ENCODE results near the gene SAMD10. TPM values are rescaled to one million over a fixed set of nuclear protein-coding genes. Genes with fewer than 3 reads are reported as not detected.

The SAMD10 gene
- total and polyA plus RNA-seq, 10 of the 15 experiments (the other 5 are each of a cell fraction or from before 2014, with no cell fraction given) = 1.3 to 51.4 (median 17.9) TPM

GRCh38 chr20:63973636-63974401 is 5.6 kb downstream of the SAMD10 start (continued):
- TF ChIP-seq NR2F1 (conservative IDR thresholded peaks at IDR 0.05) = 0 out of 2 replicates have a peak, but pooled peaks have one; percentile 17
- TF ChIP-seq ZNF24 (IDR thresholded peaks at IDR 0.05) = no peak
- TF ChIP-seq PAX5 (IDR thresholded peaks at IDR 0.05; ENCODE audit: borderline replicate concordance, low read depth, low read length) = no peak
- TF ChIP-seq SP1 (IDR thresholded peaks at IDR 0.05; ENCODE audit: low read depth, low read length) = no peak
- peak; percentile 89 to 97 (median 95) for TF ChIP-seq CTCF (IDR thresholded peaks at IDR 0.05 in 2 of 3, conservative IDR thresholded peaks at IDR 0.05 in 1 of 3; ENCODE audit: control insufficient read depth in 2 of 3, extremely low read depth in 1 of 3, insufficient read depth in 1 of 3, low read depth in 3 of 3, low read length in 3 of 3)
- no peak for TF ChIP-seq JUND (IDR thresholded peaks at IDR 0.05; ENCODE audit: low read depth, low read length)
- peak; percentile 56; the same call in 1 of the 3 replicates for TF ChIP-seq POU2F2 (IDR thresholded peaks at IDR 0.05; ENCODE audit: borderline replicate concordance, low read depth, low read length)
- peak; percentile 60; the same call in 1 of the 2 replicates for TF ChIP-seq YY1 (IDR thresholded peaks at IDR 0.05; ENCODE audit: low read depth, low read length)
- no peak for TF ChIP-seq ZBED1 (IDR thresholded peaks at IDR 0.05; ENCODE audit: borderline replicate concordance)
- TF ChIP-seq E2F4 (IDR thresholded peaks at IDR 0.05; ENCODE audit: low read depth, low read length) = 0 out of 2 replicates have a peak, but pooled peaks have one; percentile 3
- no peak for TF ChIP-seq RELB (IDR thresholded peaks at IDR 0.05; ENCODE audit: low read depth)
- no peak for TF ChIP-seq MLLT1 (IDR thresholded peaks at IDR 0.05)
- no peak for TF ChIP-seq ZNF274 (IDR thresholded peaks at IDR 0.05; ENCODE audit: insufficient read depth, insufficient read length)
- TF ChIP-seq CUX1 (IDR thresholded peaks at IDR 0.05; ENCODE audit: insufficient replicate concordance, low read depth, low read length) = no peak
- peak; percentile 68 for TF ChIP-seq POLR2A (IDR thresholded peaks at IDR 0.05; ENCODE audit: low read depth, low read length)
- peak; percentile 57; the same call in 1 of the 2 replicates for TF ChIP-seq ZNF384 (IDR thresholded peaks at IDR 0.05; ENCODE audit: borderline replicate concordance, low read depth, low read length)
- TF ChIP-seq BHLHE40 (IDR thresholded peaks at IDR 0.05; ENCODE audit: borderline replicate concordance in 1 of 2, low read depth in 2 of 2, low read length in 1 of 2) = peak; percentile 79 to 89

Measured in GM12878 (cell line).